ENCODE results near the gene OR2AJ1. TPM values are rescaled to one million over a fixed set of nuclear protein-coding genes. Genes with fewer than 3 reads are reported as not detected.

Gene OR2AJ1, protein sequence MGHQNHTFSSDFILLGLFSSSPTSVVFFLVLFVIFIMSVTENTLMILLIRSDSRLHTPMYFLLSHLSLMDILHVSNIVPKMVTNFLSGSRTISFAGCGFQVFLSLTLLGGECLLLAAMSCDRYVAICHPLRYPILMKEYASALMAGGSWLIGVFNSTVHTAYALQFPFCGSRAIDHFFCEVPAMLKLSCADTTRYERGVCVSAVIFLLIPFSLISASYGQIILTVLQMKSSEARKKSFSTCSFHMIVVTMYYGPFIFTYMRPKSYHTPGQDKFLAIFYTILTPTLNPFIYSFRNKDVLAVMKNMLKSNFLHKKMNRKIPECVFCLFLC
- polyA plus RNA-seq (2011; rRNA removed) (not detected in 2 replicates), polyA minus RNA-seq (2011; rRNA and poly(A)+ RNA removed) (not detected in 2 replicates)

DNA sequence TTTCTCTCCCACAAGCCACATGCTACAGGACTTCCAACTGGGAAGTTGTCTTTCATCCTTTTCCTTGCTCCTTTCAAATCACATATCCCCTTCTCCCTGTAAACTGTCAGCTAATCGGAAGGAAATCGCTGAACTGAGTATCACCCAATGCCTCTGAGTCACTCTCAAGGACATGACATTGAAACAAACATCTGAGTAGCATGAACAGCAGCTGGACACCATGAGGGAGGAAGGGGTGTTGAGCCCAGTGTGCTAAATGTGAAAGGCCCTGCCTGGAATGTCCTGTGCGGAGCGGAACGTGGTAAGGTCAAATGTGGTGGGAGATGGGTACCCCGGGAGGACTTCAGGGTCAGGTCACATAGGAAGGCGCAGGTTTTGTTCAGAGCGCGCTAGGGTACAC is at the start of gene OR2AJ1:
Gene OR2AJ1, plus strand, starts transcription at position 22 of the 400 bp plus-strand sequence. CDS start 8,880 bp downstream, outside the sequence.
- Histone ChIP-seq H3K36me3 (ENCODE audit: control insufficient read depth, insufficient read depth, low read length) (no peaks in the 10 kb centered on the region), H3K27me3 (ENCODE audit: control insufficient read depth, insufficient read depth, low read length) (no peaks in the 10 kb centered on the region), H3K4me3 (ENCODE audit: low read depth, low read length) (no peak within 1 kb of the TSS)
- ChIA-PET CTCF (interaction anchor here (1.1 kb wide), 1 partner anchor 9 kb away, joined by 3 read pairs; no protein-coding TSS in a partner anchor), POLR2A (no interaction called here)
- TF ChIP-seq, protein P1, sequence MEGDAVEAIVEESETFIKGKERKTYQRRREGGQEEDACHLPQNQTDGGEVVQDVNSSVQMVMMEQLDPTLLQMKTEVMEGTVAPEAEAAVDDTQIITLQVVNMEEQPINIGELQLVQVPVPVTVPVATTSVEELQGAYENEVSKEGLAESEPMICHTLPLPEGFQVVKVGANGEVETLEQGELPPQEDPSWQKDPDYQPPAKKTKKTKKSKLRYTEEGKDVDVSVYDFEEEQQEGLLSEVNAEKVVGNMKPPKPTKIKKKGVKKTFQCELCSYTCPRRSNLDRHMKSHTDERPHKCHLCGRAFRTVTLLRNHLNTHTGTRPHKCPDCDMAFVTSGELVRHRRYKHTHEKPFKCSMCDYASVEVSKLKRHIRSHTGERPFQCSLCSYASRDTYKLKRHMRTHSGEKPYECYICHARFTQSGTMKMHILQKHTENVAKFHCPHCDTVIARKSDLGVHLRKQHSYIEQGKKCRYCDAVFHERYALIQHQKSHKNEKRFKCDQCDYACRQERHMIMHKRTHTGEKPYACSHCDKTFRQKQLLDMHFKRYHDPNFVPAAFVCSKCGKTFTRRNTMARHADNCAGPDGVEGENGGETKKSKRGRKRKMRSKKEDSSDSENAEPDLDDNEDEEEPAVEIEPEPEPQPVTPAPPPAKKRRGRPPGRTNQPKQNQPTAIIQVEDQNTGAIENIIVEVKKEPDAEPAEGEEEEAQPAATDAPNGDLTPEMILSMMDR (IDR thresholded peaks at IDR 0.05; ENCODE audit: insufficient read depth, low read depth, low read length) = no peak
- no peak for DNase-seq (ENCODE audit: low read depth)

DNA sequence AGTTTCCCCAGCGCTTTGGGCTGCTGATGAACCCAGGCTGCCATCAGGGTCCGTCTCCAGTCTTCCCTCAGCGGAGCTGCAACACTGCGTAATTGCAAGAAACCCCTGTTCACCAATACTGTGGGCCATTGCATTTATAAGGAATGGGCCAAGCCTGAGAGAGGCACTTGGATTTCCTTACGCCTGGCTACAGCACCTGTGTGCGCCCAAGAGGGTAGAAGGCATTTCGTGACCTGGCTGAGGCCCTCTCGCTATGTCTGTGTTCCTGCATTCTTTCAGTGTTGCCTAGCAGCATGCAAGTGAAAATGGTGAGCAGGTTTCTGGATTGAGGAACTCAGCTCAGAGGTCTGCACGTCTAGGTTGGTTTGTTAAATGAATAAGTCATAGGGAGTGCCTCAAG is 41.3 kb upstream of the OR2AJ1 start:
- no peak for DNase-seq (ENCODE audit: low read depth)
- Histone ChIP-seq H3K36me3 (ENCODE audit: control insufficient read depth, insufficient read depth, low read length) (no peaks in the 10 kb centered on the region), H3K27me3 (ENCODE audit: control insufficient read depth, insufficient read depth, low read length) (no peaks in the 10 kb centered on the region), H3K4me3 (ENCODE audit: low read depth, low read length) (no peak overlapping the region)
- TF ChIP-seq, protein P1 (IDR thresholded peaks at IDR 0.05; ENCODE audit: insufficient read depth, low read depth, low read length) = no peak
- ChIA-PET CTCF (no interaction called here), POLR2A (no interaction called here)

DNA sequence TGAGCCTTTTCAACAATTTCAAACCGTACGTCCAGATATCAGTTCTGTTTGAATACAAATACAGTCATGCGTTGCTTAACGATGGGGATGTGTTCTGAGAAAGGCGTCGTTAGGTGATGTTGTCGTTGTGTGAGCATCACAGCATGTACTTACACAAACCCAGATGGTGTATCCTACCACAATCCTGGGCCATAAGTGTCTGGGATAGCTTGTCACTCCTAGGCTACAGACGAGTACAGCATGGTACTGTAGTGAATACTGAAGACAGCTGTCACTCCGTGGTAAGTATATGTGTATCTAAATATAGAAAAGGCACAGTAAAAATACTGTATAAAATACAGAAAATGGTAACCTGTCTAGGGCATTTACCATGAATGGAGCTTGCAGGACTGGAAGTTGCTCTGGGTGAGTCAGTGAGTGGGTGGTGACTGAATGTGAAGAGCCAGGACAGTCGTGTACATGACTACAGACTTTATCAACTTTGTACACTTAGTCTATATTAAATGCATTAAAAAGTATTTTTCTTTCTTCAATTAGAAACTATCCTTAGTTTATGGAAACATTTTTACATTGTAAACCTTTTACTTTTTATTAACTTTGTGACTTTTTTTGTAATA is 39.8 kb upstream of the OR2AJ1 start:
- Histone ChIP-seq H3K4me3 (ENCODE audit: low read depth, low read length) (no peak overlapping the region), H3K27me3 (ENCODE audit: control insufficient read depth, insufficient read depth, low read length) (no peaks in the 10 kb centered on the region), H3K36me3 (ENCODE audit: control insufficient read depth, insufficient read depth, low read length) (no peaks in the 10 kb centered on the region)
- ChIA-PET CTCF (no interaction called here), POLR2A (no interaction called here)
- no peak for DNase-seq (ENCODE audit: low read depth)
- TF ChIP-seq, protein P1 (IDR thresholded peaks at IDR 0.05; ENCODE audit: insufficient read depth, low read depth, low read length) = no peak

DNA sequence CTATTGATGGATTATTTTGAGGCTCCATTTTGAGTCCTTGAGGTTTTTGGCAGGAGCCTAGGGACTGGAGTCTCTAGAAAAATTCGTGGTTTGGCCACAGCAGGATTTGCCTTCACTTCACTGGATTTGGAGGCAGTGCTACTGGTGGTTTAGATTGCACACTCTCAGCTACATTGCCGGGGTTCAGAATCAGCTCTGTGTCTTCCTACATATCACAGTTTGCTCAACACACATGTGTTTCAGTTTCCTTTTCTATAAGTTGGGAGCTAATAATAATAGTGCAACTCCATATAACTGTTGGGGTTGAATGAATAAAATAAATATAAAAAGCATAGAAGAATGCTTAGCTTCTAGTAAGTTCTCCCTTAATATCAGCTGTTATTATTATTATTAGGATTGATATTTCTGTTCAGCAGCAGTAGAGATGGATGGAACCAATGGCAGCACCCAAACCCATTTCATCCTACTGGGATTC is 29.5 kb upstream of the OR2AJ1 start, which contains the start of gene OR2W3:
Gene OR2W3, plus strand, starts transcription at position 425 of the 475 bp plus-strand sequence. Its CDS starts 0 bp downstream, at position 425.
- no peaks in the 10 kb centered on the region for H3K27me3 ChIP-seq (ENCODE audit: control insufficient read depth, insufficient read depth, low read length)
- H3K4me3 ChIP-seq (ENCODE audit: low read depth, low read length) = no peak within 1 kb of the TSS
- POLR2A ChIA-PET = no interaction called here
- CTCF ChIA-PET = interaction anchor here (0.6 kb wide), 1 partner anchor 88 kb away, joined by 3 read pairs; no protein-coding TSS in a partner anchor
- H3K36me3 ChIP-seq (ENCODE audit: control insufficient read depth, insufficient read depth, low read length) = no peaks in the 10 kb centered on the region
- TF ChIP-seq, protein P1 (IDR thresholded peaks at IDR 0.05; ENCODE audit: insufficient read depth, low read depth, low read length) = no peak
- DNase-seq (ENCODE audit: low read depth) = no peak

DNA sequence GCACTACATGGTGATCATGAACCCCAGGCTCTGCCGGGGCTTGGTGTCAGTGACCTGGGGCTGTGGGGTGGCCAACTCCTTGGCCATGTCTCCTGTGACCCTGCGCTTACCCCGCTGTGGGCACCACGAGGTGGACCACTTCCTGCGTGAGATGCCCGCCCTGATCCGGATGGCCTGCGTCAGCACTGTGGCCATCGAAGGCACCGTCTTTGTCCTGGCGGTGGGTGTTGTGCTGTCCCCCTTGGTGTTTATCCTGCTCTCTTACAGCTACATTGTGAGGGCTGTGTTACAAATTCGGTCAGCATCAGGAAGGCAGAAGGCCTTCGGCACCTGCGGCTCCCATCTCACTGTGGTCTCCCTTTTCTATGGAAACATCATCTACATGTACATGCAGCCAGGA is 28.7 kb upstream of the OR2AJ1 start:
- TF ChIP-seq, protein P1 (IDR thresholded peaks at IDR 0.05; ENCODE audit: insufficient read depth, low read depth, low read length) = no peak
- no peaks in the 10 kb centered on the region for H3K27me3 ChIP-seq (ENCODE audit: control insufficient read depth, insufficient read depth, low read length)
- POLR2A ChIA-PET = no interaction called here
- CTCF ChIA-PET = no interaction called here
- no peak overlapping the region for H3K4me3 ChIP-seq (ENCODE audit: low read depth, low read length)
- DNase-seq (ENCODE audit: low read depth) = no peak
- H3K36me3 ChIP-seq (ENCODE audit: control insufficient read depth, insufficient read depth, low read length) = no peaks in the 10 kb centered on the region

Measured in BJ (cell line).